Measurements from ENCODE around the gene PRMT6. TPM values are rescaled to one million over a fixed set of nuclear protein-coding genes. Genes with fewer than 3 reads are reported as not detected.

PRMT6 gene
- polyA plus RNA-seq, 3 donors: 1.8 to 16.2 (median 14.7) TPM

GRCh38 chr1:107105914-107106313 lies 49.4 kb downstream of the PRMT6 start:
- H3K4me2 ChIP-seq (replicated peaks; ENCODE audit: extremely low read depth, low read length, poor library complexity, severe bottlenecking): no peak overlapping the region
- no peaks in the 10 kb centered on the region for H3K36me3 Mint-ChIP-seq
- H3K4me3 ChIP-seq (replicated peaks in 1 of 3; ENCODE audit: low read depth in 2 of 3, low read length in 3 of 3): no peak overlapping the region
- H3K4me3 Mint-ChIP-seq: no peak overlapping the region
- intact Hi-C loops (cut with micrococcal nuclease): no loop called here
- H2AFZ ChIP-seq (ENCODE audit: insufficient read depth, low read depth, low read length, poor library complexity, severe bottlenecking): no peak overlapping the region
- no peaks in the 10 kb centered on the region for H3K79me2 ChIP-seq (ENCODE audit: insufficient read depth, low read length)
- no peaks in the 10 kb centered on the region for H4K20me1 ChIP-seq (ENCODE audit: insufficient read depth, low read length)
- H3K4me1 Mint-ChIP-seq: no peaks in the 10 kb centered on the region
- peaks cover 0 to 2% (median 0%) of the 10 kb centered on the region in 3 donors for H3K27me3 Mint-ChIP-seq (ENCODE audit: low read depth in 3 of 3)
- no peaks in the 10 kb centered on the region for H3K27me3 ChIP-seq (ENCODE audit: control insufficient read depth in 2 of 2, insufficient read depth in 2 of 2, low read length in 2 of 2)
- H3K9ac ChIP-seq (ENCODE audit: insufficient read depth, low read length, poor library complexity, severe bottlenecking): no peak overlapping the region
- H3K9me3 Mint-ChIP-seq: peaks cover 0 to 2% (median 1%) of the 10 kb centered on the region in 7 donors
- H3K4me1 ChIP-seq (ENCODE audit: control insufficient read depth in 1 of 2, insufficient read depth in 2 of 2, low read length in 2 of 2): no peaks in the 10 kb centered on the region
- peaks cover 0 to 2% of the 10 kb centered on the region in 2 donors for H3K9me3 ChIP-seq (replicated peaks in 1 of 2; ENCODE audit: control insufficient read depth in 1 of 2, insufficient read depth in 1 of 2, low read length in 2 of 2)
- no peak overlapping the region for H3K27ac Mint-ChIP-seq
- no peaks in the 10 kb centered on the region for H3K36me3 ChIP-seq (replicated peaks in 1 of 2; ENCODE audit: control insufficient read depth in 1 of 2, insufficient read depth in 2 of 2, low read length in 2 of 2)
- no CpG with 5 or more reads among the region's 3 CpGs for WGBS (ENCODE audit: insufficient coverage)
- TF ChIP-seq, protein P1, sequence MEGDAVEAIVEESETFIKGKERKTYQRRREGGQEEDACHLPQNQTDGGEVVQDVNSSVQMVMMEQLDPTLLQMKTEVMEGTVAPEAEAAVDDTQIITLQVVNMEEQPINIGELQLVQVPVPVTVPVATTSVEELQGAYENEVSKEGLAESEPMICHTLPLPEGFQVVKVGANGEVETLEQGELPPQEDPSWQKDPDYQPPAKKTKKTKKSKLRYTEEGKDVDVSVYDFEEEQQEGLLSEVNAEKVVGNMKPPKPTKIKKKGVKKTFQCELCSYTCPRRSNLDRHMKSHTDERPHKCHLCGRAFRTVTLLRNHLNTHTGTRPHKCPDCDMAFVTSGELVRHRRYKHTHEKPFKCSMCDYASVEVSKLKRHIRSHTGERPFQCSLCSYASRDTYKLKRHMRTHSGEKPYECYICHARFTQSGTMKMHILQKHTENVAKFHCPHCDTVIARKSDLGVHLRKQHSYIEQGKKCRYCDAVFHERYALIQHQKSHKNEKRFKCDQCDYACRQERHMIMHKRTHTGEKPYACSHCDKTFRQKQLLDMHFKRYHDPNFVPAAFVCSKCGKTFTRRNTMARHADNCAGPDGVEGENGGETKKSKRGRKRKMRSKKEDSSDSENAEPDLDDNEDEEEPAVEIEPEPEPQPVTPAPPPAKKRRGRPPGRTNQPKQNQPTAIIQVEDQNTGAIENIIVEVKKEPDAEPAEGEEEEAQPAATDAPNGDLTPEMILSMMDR (IDR thresholded peaks at IDR 0.05): no peak
- DNase-seq: no peak
- no peak overlapping the region for H3K27ac ChIP-seq (ENCODE audit: low read depth in 1 of 2, low read length in 2 of 2)

Other genes starting within 250 kb of the PRMT6 start
- gene NTNG1, start 84.4 kb downstream of the PRMT6 start, polyA plus RNA-seq: not detected

All from CD14-positive monocyte (primary cell).